OCI-LY7 (cell line): ENCODE results near the gene CFP. TPM values are rescaled to one million over a fixed set of nuclear protein-coding genes. Genes with fewer than 3 reads are reported as not detected.

Experiments
- BruUV-seq: library from RNA; stranded (reverse); fragments of 400-500 nt; replicated peaks from 2 replicates; lab custom pipeline; 2021; lab: Mats Ljungman, UMichigan
- CTCF ChIA-PET: fragments of 300-600 bp; sonication (Branson Sonifier 250); formaldehyde crosslinking; loops from one replicate; lab custom pipeline; 2022; ENCODE audit warnings: antibody characterized with exemption; ENCODE audit not compliant: unreplicated experiment; lab: Charles Lee
- POLR2A ChIA-PET: fragments of 300-600 bp; sonication (Branson Sonifier 250); formaldehyde crosslinking; loops from one replicate; lab custom pipeline; 2022; ENCODE audit warnings: antibody characterized with exemption; lab: Charles Lee
- DNase-seq: peaks from one replicate; pipeline ENCODE4 v3.0.0-alpha.2; 2015; ENCODE audit warnings: low spot score
- H2AFZ ChIP-seq: fragments of 200-600 bp; sonication (generic), shearing (Covaris generic); 2 replicates; pipeline ENCODE4 v1.6.1; 2014; ENCODE audit warnings: mild to moderate bottlenecking, antibody characterized with exemption, low read length, moderate library complexity
- H3K27ac ChIP-seq: fragments of 200-600 bp; sonication (generic); 2 replicates; pipeline ENCODE4 v1.5.1; 2014; ENCODE audit warnings: mixed run types, low read depth, mild to moderate bottlenecking, moderate library complexity, low read length, inconsistent platforms; ENCODE audit not compliant: poor library complexity, severe bottlenecking
- H3K36me3 ChIP-seq: fragments of 200-600 bp; sonication (generic); 2 replicates; pipeline ENCODE4 v1.6.1; 2014; ENCODE audit warnings: mild to moderate bottlenecking, antibody characterized with exemption, low read length, moderate library complexity, mixed read lengths; ENCODE audit not compliant: insufficient read depth
- H3K4me1 ChIP-seq: fragments of 200-600 bp; sonication (generic); 2 replicates; pipeline ENCODE4 v1.5.1; 2014; ENCODE audit warnings: mild to moderate bottlenecking, low read length; ENCODE audit not compliant: insufficient read depth, poor library complexity, severe bottlenecking
- H3K4me2 ChIP-seq: fragments of 200-600 bp; sonication (generic); 2 replicates; pipeline ENCODE4 v1.6.1; 2014; ENCODE audit warnings: mild to moderate bottlenecking, low read length
- H3K4me3 ChIP-seq: fragments of 200-600 bp; sonication (generic); 2 replicates; pipeline ENCODE4 v1.5.1; 2014; ENCODE audit warnings: mild to moderate bottlenecking, low read depth, low read length; ENCODE audit not compliant: poor library complexity, severe bottlenecking
- H3K79me2 ChIP-seq: fragments of 200-600 bp; sonication (generic); 2 replicates; pipeline ENCODE4 v1.6.1; 2016; ENCODE audit warnings: low read depth, mild to moderate bottlenecking, low read length, moderate library complexity, mixed read lengths; ENCODE audit not compliant: insufficient read depth
- H3K9me2 ChIP-seq: fragments of 200-600 bp; sonication (generic); 2 replicates; pipeline ENCODE4 v1.6.1; 2016; ENCODE audit warnings: mild to moderate bottlenecking, low read length, mixed read lengths; ENCODE audit not compliant: insufficient read depth
- H3K9me3 ChIP-seq: fragments of 200-600 bp; sonication (generic); 2 replicates; pipeline ENCODE4 v1.6.1; 2014; ENCODE audit warnings: mild to moderate bottlenecking, mixed run types, low read length, mixed read lengths
- H4K20me1 ChIP-seq: fragments of 200-600 bp; sonication (generic); 2 replicates; pipeline ENCODE4 v1.6.1; 2014; ENCODE audit warnings: mild to moderate bottlenecking, antibody characterized with exemption, low read length, moderate library complexity, mixed read lengths; ENCODE audit not compliant: insufficient read depth
- EZH2phosphoT487 ChIP-seq: fragments of 200-600 bp; sonication (generic); IDR thresholded peaks from 2 replicates; pipeline ENCODE4 v1.6.1; 2018; ENCODE audit warnings: low read depth, borderline replicate concordance, mild to moderate bottlenecking, mixed run types, antibody characterized with exemption, low read length, moderate library complexity, mixed read lengths
- intact Hi-C: fragments of 100-400 bp; cut with micrococcal nuclease; formaldehyde crosslinking; loops from one replicate; pipeline ENCODE4 v1.10.0; 2022; ENCODE audit not compliant: unreplicated experiment
- total RNA-seq, 2 experiments: library from RNA; depleted of rRNA in 1 of 2; stranded (reverse); fragments of >200 nt in 1 of 2; shearing (Covaris generic) in 1 of 2; gene quantifications; 2 replicates each; pipeline ENCODE4 v1.2.3, GENCODE V29; 2014 to 2022
- TF ChIP-seq, protein P1 (sequence below): fragments of 200-600 bp; sonication (generic); conservative IDR thresholded peaks from 2 replicates; pipeline ENCODE4 v1.5.1; 2014; ENCODE audit warnings: mild to moderate bottlenecking, antibody characterized with exemption, low read length, moderate library complexity, mixed read lengths

The CFP gene
- total RNA-seq, 2 experiments from 2014 or later: 4.2 to 4.7 TPM

- Histone ChIP-seq H4K20me1 (no peaks in the 10 kb centered on the region), H3K27ac (no peak overlapping the region), H3K4me2 (no peak overlapping the region), H3K4me3 (no peak overlapping the region), H3K9me3 (no peaks in the 10 kb centered on the region), H2AFZ (no peak overlapping the region), H3K4me1 (no peaks in the 10 kb centered on the region), H3K79me2 (no peaks in the 10 kb centered on the region), H3K36me3 (peaks cover 17% of the 10 kb centered on the region), H3K9me2 (no peaks in the 10 kb centered on the region)
- TF ChIP-seq, protein P1, sequence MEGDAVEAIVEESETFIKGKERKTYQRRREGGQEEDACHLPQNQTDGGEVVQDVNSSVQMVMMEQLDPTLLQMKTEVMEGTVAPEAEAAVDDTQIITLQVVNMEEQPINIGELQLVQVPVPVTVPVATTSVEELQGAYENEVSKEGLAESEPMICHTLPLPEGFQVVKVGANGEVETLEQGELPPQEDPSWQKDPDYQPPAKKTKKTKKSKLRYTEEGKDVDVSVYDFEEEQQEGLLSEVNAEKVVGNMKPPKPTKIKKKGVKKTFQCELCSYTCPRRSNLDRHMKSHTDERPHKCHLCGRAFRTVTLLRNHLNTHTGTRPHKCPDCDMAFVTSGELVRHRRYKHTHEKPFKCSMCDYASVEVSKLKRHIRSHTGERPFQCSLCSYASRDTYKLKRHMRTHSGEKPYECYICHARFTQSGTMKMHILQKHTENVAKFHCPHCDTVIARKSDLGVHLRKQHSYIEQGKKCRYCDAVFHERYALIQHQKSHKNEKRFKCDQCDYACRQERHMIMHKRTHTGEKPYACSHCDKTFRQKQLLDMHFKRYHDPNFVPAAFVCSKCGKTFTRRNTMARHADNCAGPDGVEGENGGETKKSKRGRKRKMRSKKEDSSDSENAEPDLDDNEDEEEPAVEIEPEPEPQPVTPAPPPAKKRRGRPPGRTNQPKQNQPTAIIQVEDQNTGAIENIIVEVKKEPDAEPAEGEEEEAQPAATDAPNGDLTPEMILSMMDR: no peak
- no peak for TF ChIP-seq EZH2phosphoT487
- DNase-seq: no peak
- intact Hi-C loops: no loop called here
- CTCF ChIA-PET: no interaction called here
- POLR2A ChIA-PET: no interaction called here
- BruUV-seq: no TSS peak
Observed at GRCh38 chrX:47574547-47575301, 55.0 kb downstream of the CFP start.

- Histone ChIP-seq H3K27ac (no peak overlapping the region), H3K4me1 (no peaks in the 10 kb centered on the region), H3K36me3 (peaks cover 21% of the 10 kb centered on the region), H3K79me2 (no peaks in the 10 kb centered on the region), H2AFZ (no peak overlapping the region), H3K4me3 (no peak overlapping the region), H4K20me1 (no peaks in the 10 kb centered on the region), H3K9me3 (no peaks in the 10 kb centered on the region), H3K9me2 (no peaks in the 10 kb centered on the region), H3K4me2 (no peak overlapping the region)
- intact Hi-C loops: no loop called here
- POLR2A ChIA-PET: no interaction called here
- TF ChIP-seq, protein P1: no peak
- no peak for TF ChIP-seq EZH2phosphoT487
- CTCF ChIA-PET: interaction anchor here (0.5 kb wide), 1 partner anchor 9 kb away, joined by 4 read pairs; no protein-coding TSS in a partner anchor
- BruUV-seq: no TSS peak
- no peak for DNase-seq
Observed at GRCh38 chrX:47574076-47574546, 55.6 kb downstream of the CFP start.
